Measurements from ENCODE around the gene TAS1R3.

TAS1R3 gene

GRCh38 chr1:1371746-1372711 is 40.9 kb downstream of the TAS1R3 start:
- peak; percentile 69 for DNase-seq

GRCh38 chr1:1373051-1373814 is 42.2 kb downstream of the TAS1R3 start:
- DNase-seq: no peak

- no peak for DNase-seq
Observed at GRCh38 chr1:1373815-1374588, 42.9 kb downstream of the TAS1R3 start.

GRCh38 chr1:1374589-1374928 is 43.5 kb downstream of the TAS1R3 start:
- peak; percentile 37 for DNase-seq

- DNase-seq: peak; percentile 98
Observed at GRCh38 chr1:1374929-1375662, 44.0 kb downstream of the TAS1R3 start, which contains the start of gene AURKAIP1. TSS of gene AURKAIP1 (minus strand) at chr1:1375207. CDS start at chr1:1374756, 451 bp downstream.

GRCh38 chr1:1376551-1377226 is 45.6 kb downstream of the TAS1R3 start:
- no peak for DNase-seq

GRCh38 chr1:1377540-1378205 is 46.6 kb downstream of the TAS1R3 start:
- DNase-seq: no peak

- DNase-seq: no peak
Observed at GRCh38 chr1:1380860-1381259, 49.8 kb downstream of the TAS1R3 start.

- no peak for DNase-seq
Observed at GRCh38 chr1:1381294-1381693, 50.2 kb downstream of the TAS1R3 start.
